CD4-positive, alpha-beta T cell (primary cell): Measurements from ENCODE around the gene PGC. TPM values are rescaled to one million over a fixed set of nuclear protein-coding genes. Genes with fewer than 3 reads are reported as not detected.

Experiments
- ATAC-seq: fragments of 200-7000 bp; cut with Tn5 transposase; one replicate; pipeline ENCODE4 v1.10.0; 2022; ENCODE audit warnings: mild to moderate bottlenecking; ENCODE audit not compliant: poor library complexity
- CTCF ChIA-PET: fragments of 350-600 bp; sonication (Branson Sonifier 250); formaldehyde crosslinking; loops from one replicate; lab custom pipeline; 2021; ENCODE audit warnings: antibody characterized with exemption, inconsistent platforms; lab: Charles Lee
- POLR2A ChIA-PET: fragments of 350-600 bp; sonication (Branson Sonifier 250); formaldehyde crosslinking; loops from one replicate; lab custom pipeline; 2021; ENCODE audit warnings: antibody characterized with exemption, inconsistent platforms; lab: Charles Lee
- DNase-seq, 14 experiments: peaks; one replicate each; pipeline ENCODE4 v3.0.0-alpha.2; 2013 to 2020; ENCODE audit warnings: mixed read lengths in 2 of 14
- H3K27ac ChIP-seq, 2 donors: one replicate each; pipeline versions ENCODE4 v1.5.1 to v1.7.0; 2013; ENCODE audit warnings: low read length in 2 of 2, low read depth in 1 of 2, mild to moderate bottlenecking in 1 of 2
- H3K27me3 ChIP-seq, 2 experiments: 1 replicate in 1 of 2; 2 replicates in 1 of 2; pipeline versions ENCODE4 v1.6.1 to v1.7.0; 2013; ENCODE audit warnings: low read length in 2 of 2, control low read depth in 1 of 2, mild to moderate bottlenecking in 1 of 2, moderate library complexity in 1 of 2; ENCODE audit not compliant: insufficient read depth in 2 of 2, control insufficient read depth in 1 of 2
- H3K36me3 ChIP-seq: one replicate; pipeline ENCODE4 v1.6.1; 2013; ENCODE audit warnings: low read length, control low read depth; ENCODE audit not compliant: insufficient read depth
- H3K4me1 ChIP-seq: one replicate; pipeline ENCODE4 v1.6.1; 2013; ENCODE audit warnings: low read length, control low read depth; ENCODE audit not compliant: insufficient read depth
- H3K4me3 ChIP-seq: one replicate; pipeline ENCODE4 v1.5.1; 2013; ENCODE audit warnings: mild to moderate bottlenecking, low read length, moderate library complexity
- H3K9me3 ChIP-seq, 2 experiments: 1 replicate in 1 of 2; 2 replicates in 1 of 2; pipeline versions ENCODE4 v1.6.1 to v1.7.0; 2013; ENCODE audit warnings: low read length in 2 of 2, mild to moderate bottlenecking in 2 of 2, control low read depth in 1 of 2, moderate library complexity in 1 of 2; ENCODE audit not compliant: control insufficient read depth in 1 of 2, insufficient read depth in 1 of 2
- H3K27ac Mint-ChIP-seq: one replicate; pipeline ENCODE4 v1.8.0; 2020; ENCODE audit warnings: mixed read lengths
- H3K27me3 Mint-ChIP-seq: one replicate; pipeline ENCODE4 v1.8.0; 2021; ENCODE audit warnings: mixed read lengths
- H3K36me3 Mint-ChIP-seq: one replicate; pipeline ENCODE4 v1.8.0; 2021; ENCODE audit warnings: low read depth, mixed read lengths
- H3K4me1 Mint-ChIP-seq: one replicate; pipeline ENCODE4 v1.8.0; 2021; ENCODE audit warnings: low read depth, mixed read lengths
- H3K4me3 Mint-ChIP-seq: one replicate; pipeline ENCODE4 v1.8.0; 2020; ENCODE audit warnings: mild to moderate bottlenecking, mixed read lengths
- H3K9me3 Mint-ChIP-seq: one replicate; pipeline ENCODE4 v1.8.0; 2020; ENCODE audit warnings: mixed read lengths
- intact Hi-C, 2 experiments: fragments of 100-400 bp; cut with DNase I in 1 of 2; cut with micrococcal nuclease in 1 of 2; formaldehyde crosslinking; loops; one replicate each; pipeline versions ENCODE4 v1.15.1 to v1.9.0; 2023 to 2025; cut with DNase I, micrococcal nuclease
- total RNA-seq, 174 experiments: library from RNA in 2 of 174; stranded (reverse) in 2 of 174; gene quantifications; one replicate each; pipeline ENCODE4 v1.2.3 and lab custom pipeline; 2021 to 2026
- TF ChIP-seq, protein P1 (sequence below): fragments of 200-600 bp; IDR thresholded peaks from one replicate; pipeline ENCODE4 v1.8.0; 2022; ENCODE audit warnings: antibody characterized with exemption, mild to moderate bottlenecking

Gene PGC
- total RNA-seq, 2 experiments from 2014 or later: not detected

DNA sequence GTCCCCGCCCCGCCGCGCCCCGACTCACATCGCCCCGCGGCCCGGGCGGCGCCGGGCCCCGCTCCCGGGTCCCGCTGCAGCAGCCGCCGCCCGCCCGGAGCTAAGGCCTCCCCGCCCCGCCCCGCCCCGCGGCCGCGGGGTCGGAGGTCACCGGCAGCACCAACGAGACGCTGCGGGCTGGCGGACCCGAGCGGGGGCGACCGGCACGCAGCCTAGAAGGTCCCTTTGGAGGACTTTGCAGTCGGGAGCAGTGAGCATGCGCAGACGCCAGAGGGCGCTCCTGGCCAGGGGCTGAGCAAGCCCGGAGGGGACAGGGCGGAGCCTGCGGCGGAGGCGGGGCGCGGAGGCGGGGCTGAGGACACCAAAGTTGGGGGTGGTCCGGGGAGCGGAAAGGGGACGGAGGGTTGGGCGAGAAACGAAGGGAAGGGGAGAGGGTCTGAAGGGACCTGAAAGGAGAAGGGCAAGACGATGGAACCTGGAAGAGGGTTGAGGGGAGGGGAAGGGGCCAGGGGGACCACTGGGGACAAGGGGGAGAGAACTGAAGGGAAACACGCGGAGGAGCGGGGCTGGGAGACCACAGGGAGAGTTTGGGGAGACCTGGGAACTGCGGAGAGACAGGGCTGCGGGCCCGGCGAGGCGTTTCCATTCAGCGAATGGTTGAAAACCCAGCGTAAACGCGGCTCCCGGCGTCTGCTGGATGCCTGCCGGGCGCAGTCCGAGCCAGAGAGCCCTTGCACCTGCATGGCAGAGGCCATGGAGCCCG, 32.8 kb upstream of the PGC start, which contains the start of gene FRS3:
FRS3 (minus strand) TSS at position 113 of the 763 bp plus-strand sequence. CDS start 2,913 bp downstream, outside the sequence.
- peaks cover 11% of the 10 kb centered on the region for H3K27me3 Mint-ChIP-seq

DNA sequence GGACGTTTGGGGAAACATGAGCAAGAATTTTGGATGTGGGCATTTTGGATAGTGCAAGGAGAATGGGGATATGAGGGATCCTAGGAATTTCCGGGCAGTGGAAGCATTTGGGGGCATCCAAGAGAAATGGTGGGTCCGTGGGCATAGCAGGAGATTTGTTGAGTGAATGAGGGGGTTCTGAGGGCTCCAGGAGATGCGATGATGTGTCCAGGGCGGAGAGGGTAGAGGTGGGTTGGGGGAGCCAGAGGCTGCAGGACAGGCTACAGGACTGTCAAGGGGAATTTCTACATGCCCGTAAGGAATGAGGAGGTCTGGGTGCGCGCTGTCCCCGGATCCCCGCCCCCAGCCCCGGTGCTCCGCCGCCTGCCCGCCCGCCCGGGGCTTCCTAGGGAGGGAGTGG, 32.1 kb upstream of the PGC start:
- H3K4me3 ChIP-seq: peak overlapping the region; percentile 56
- POLR2A ChIA-PET: no interaction called here
- Mint-ChIP-seq H3K27ac (peak overlapping the region; percentile 51), H3K36me3 (peaks cover 21% of the 10 kb centered on the region), H3K9me3 (no peaks in the 10 kb centered on the region), H3K4me1 (peaks cover 25% of the 10 kb centered on the region), H3K27me3 (peaks cover 11% of the 10 kb centered on the region), H3K4me3 (peak overlapping the region; percentile 91)
- no peak for ATAC-seq
- intact Hi-C loops: loop anchor here in 1 of 2 experiments (2.0 to 5.0 kb wide), 2 partner anchors 325 to 1908 kb away; partner anchors contain the start of gene MRPS18A
- H3K4me1 ChIP-seq: peaks cover 24% of the 10 kb centered on the region
- peaks cover 23% of the 10 kb centered on the region for H3K36me3 ChIP-seq
- CTCF ChIA-PET: interaction anchor here (0.6 to 1.6 kb wide), 7 partner anchors 8 to 785 kb away, joined by 3 to 12 read pairs (median 3); partner anchors contain the start of genes BYSL, MED20, TOMM6 and UBR2
- H3K9me3 ChIP-seq: peaks cover 0 to 3% of the 10 kb centered on the region in 2 experiments
- peak in 1 of 14 experiments; percentile 9 for DNase-seq
- H3K27me3 ChIP-seq: peaks cover 7 to 8% of the 10 kb centered on the region in 2 experiments
- TF ChIP-seq, protein P1, sequence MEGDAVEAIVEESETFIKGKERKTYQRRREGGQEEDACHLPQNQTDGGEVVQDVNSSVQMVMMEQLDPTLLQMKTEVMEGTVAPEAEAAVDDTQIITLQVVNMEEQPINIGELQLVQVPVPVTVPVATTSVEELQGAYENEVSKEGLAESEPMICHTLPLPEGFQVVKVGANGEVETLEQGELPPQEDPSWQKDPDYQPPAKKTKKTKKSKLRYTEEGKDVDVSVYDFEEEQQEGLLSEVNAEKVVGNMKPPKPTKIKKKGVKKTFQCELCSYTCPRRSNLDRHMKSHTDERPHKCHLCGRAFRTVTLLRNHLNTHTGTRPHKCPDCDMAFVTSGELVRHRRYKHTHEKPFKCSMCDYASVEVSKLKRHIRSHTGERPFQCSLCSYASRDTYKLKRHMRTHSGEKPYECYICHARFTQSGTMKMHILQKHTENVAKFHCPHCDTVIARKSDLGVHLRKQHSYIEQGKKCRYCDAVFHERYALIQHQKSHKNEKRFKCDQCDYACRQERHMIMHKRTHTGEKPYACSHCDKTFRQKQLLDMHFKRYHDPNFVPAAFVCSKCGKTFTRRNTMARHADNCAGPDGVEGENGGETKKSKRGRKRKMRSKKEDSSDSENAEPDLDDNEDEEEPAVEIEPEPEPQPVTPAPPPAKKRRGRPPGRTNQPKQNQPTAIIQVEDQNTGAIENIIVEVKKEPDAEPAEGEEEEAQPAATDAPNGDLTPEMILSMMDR: no peak
- no peak overlapping the region for H3K27ac ChIP-seq

More for the DNA sequence above, 32.8 kb upstream of the PGC start, which contains the start of gene FRS3:
- H3K27ac ChIP-seq: no peak within 1 kb of the TSS
- Mint-ChIP-seq H3K4me3 (peak within 1 kb of the TSS; percentile 99), H3K4me1 (peaks cover 25% of the 10 kb centered on the region), H3K27ac (peak within 1 kb of the TSS; percentile 68), H3K36me3 (peaks cover 15% of the 10 kb centered on the region), H3K9me3 (no peaks in the 10 kb centered on the region)
- DNase-seq (peak; percentile 95 to 100 (median 99)), ATAC-seq (peak; percentile 97)
- peaks cover 0 to 3% of the 10 kb centered on the region in 2 experiments for H3K9me3 ChIP-seq
- CTCF ChIA-PET: interaction anchor here (0.6 to 1.2 kb wide), 6 partner anchors 8 to 784 kb away, joined by 3 to 6 read pairs (median 3); partner anchors contain the start of genes BYSL, MED20 and UBR2
- H3K36me3 ChIP-seq: peaks cover 17% of the 10 kb centered on the region
- POLR2A ChIA-PET: no interaction called here
- TF ChIP-seq, protein P1: peak; percentile 75
- H3K27me3 ChIP-seq: peaks cover 7 to 8% of the 10 kb centered on the region in 2 experiments
- peaks cover 24% of the 10 kb centered on the region for H3K4me1 ChIP-seq
- intact Hi-C loops: loop anchor here (1.0 to 10.0 kb wide), 9 partner anchors 264 to 1907 kb away; partner anchors contain the start of genes MRPS18A (in 1 of the 2) and UBR2 (in 1 of the 2)
- peak within 1 kb of the TSS; percentile 75 for H3K4me3 ChIP-seq

DNA sequence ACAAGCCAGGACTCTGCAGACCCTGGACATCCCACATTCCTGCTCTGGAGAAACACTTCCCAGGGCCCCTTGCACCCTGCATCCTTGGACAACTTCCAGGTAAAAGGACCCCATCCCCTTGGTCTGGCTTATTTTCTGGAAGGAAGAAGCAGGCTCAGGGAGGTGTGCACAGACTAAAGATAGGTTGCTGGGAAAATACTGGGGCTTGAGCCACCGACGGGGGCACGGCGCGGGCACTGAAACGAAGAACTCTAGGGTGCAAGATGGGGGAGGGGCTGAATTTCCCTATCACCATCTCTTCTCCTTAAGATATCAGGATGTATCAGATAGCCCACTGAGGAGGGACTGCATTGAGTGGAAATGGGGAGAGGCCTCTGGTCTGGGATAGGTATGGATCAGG, 31.7 kb upstream of the PGC start:
- peaks cover 11% of the 10 kb centered on the region for H3K27me3 Mint-ChIP-seq
- peaks cover 24% of the 10 kb centered on the region for H3K4me1 ChIP-seq
- DNase-seq (no peak), ATAC-seq (no peak)
- H3K36me3 Mint-ChIP-seq: peaks cover 25% of the 10 kb centered on the region
- peak overlapping the region; percentile 91 for H3K4me3 Mint-ChIP-seq
- H3K27me3 ChIP-seq: peaks cover 7 to 8% of the 10 kb centered on the region in 2 experiments
- CTCF ChIA-PET: interaction anchor here (1.6 kb wide), 1 partner anchor 8 kb away, joined by 12 read pairs; the partner anchor contains the start of gene TOMM6
- H3K9me3 Mint-ChIP-seq: no peaks in the 10 kb centered on the region
- H3K4me3 ChIP-seq: peak overlapping the region; percentile 56
- intact Hi-C loops: loop anchor here in 1 of 2 experiments (2.0 to 5.0 kb wide), 2 partner anchors 326 to 1908 kb away; partner anchors contain the start of gene MRPS18A
- TF ChIP-seq, protein P1: no peak
- H3K36me3 ChIP-seq: peaks cover 27% of the 10 kb centered on the region
- H3K4me1 Mint-ChIP-seq: peaks cover 25% of the 10 kb centered on the region
- H3K27ac ChIP-seq: no peak overlapping the region
- H3K27ac Mint-ChIP-seq: peak overlapping the region; percentile 51
- peaks cover 0 to 3% of the 10 kb centered on the region in 2 experiments for H3K9me3 ChIP-seq
- POLR2A ChIA-PET: no interaction called here
